GM12878 (cell line): ENCODE data around the gene LRRN4CL. TPM values are rescaled to one million over a fixed set of nuclear protein-coding genes. Genes with fewer than 3 reads are reported as not detected.

Source experiments
- BACH1 ChIP-seq: fragments of 450-650 bp; IDR thresholded peaks from 2 replicates; pipeline ENCODE4 v1.6.1; 2017; ENCODE audit warnings: mild to moderate bottlenecking, borderline replicate concordance
- BMI1 ChIP-seq: fragments of 450-650 bp; IDR thresholded peaks from 2 replicates; pipeline ENCODE4 v1.6.1; 2016; ENCODE audit warnings: mild to moderate bottlenecking, moderate library complexity, borderline replicate concordance
- CBX3 ChIP-seq: fragments of 200-600 bp; sonication (generic); IDR thresholded peaks from 2 replicates; pipeline ENCODE4 v1.6.1; 2016; ENCODE audit warnings: low read depth, borderline replicate concordance
- CBX5 ChIP-seq: sonication (generic); IDR thresholded peaks from 2 replicates; pipeline ENCODE4 v1.6.1; 2016; ENCODE audit warnings: low read depth, moderate library complexity, mild to moderate bottlenecking, inconsistent platforms
- E2F8 ChIP-seq: fragments of 450-650 bp; IDR thresholded peaks from 2 replicates; pipeline ENCODE4 v1.6.1; 2018; ENCODE audit warnings: mild to moderate bottlenecking, low read depth, moderate library complexity; ENCODE audit not compliant: partially characterized antibody
- EGR1 ChIP-seq, 2 experiments: IDR thresholded peaks; 1 replicate in 1 of 2; 2 replicates in 1 of 2; pipeline ENCODE4 v1.6.1; 2011 to 2012; ENCODE audit warnings: low read depth in 2 of 2, low read length in 2 of 2, borderline replicate concordance in 1 of 2, mild to moderate bottlenecking in 1 of 2, moderate library complexity in 1 of 2
- GABPA ChIP-seq: IDR thresholded peaks from 2 replicates; pipeline ENCODE4 v1.6.1; 2014; ENCODE audit warnings: antibody characterized with exemption, low read depth, mild to moderate bottlenecking, inconsistent platforms
- HDAC2 ChIP-seq: fragments of 200-600 bp; sonication (generic); IDR thresholded peaks from 2 replicates; pipeline ENCODE4 v1.6.1; 2017
- HDGF ChIP-seq: fragments of 450-650 bp; IDR thresholded peaks from 2 replicates; pipeline ENCODE4 v1.6.1; 2016; ENCODE audit warnings: antibody characterized with exemption
- HSF1 ChIP-seq: fragments of 150-350 bp; IDR thresholded peaks from 2 replicates; pipeline ENCODE4 v1.6.1; 2014; ENCODE audit warnings: mild to moderate bottlenecking, low read depth, low read length
- IRF4 ChIP-seq: IDR thresholded peaks from 2 replicates; pipeline ENCODE4 v1.6.1; 2011; ENCODE audit warnings: low read depth, low read length
- MEF2A ChIP-seq: IDR thresholded peaks from 2 replicates; pipeline ENCODE4 v1.6.1; 2011; ENCODE audit warnings: low read depth, mild to moderate bottlenecking, low read length, moderate library complexity; ENCODE audit not compliant: insufficient read depth
- MYB ChIP-seq: fragments of 150-350 bp; IDR thresholded peaks from 2 replicates; pipeline ENCODE4 v1.6.1; 2014; ENCODE audit warnings: mild to moderate bottlenecking, low read depth, low read length, borderline replicate concordance
- NR2C2 ChIP-seq: IDR thresholded peaks from 2 replicates; pipeline ENCODE4 v1.6.1; 2011; ENCODE audit warnings: borderline replicate concordance, low read depth; ENCODE audit not compliant: control insufficient read depth, insufficient read length
- PML ChIP-seq: IDR thresholded peaks from 2 replicates; pipeline ENCODE4 v1.6.1; 2012; ENCODE audit warnings: low read length, inconsistent platforms
- POLR2AphosphoS5 ChIP-seq: IDR thresholded peaks from 2 replicates; pipeline ENCODE4 v1.6.1; 2011; ENCODE audit warnings: mild to moderate bottlenecking, low read length, inconsistent platforms
- RCOR1 ChIP-seq: conservative IDR thresholded peaks from 2 replicates; pipeline ENCODE4 v1.6.1; 2012; ENCODE audit warnings: low read depth, low read length, improper control_type of control experiment
- SIN3A ChIP-seq: IDR thresholded peaks from 2 replicates; pipeline ENCODE4 v1.6.1; 2012; ENCODE audit warnings: low read depth, low read length, improper control_type of control experiment
- SPI1 ChIP-seq: IDR thresholded peaks from 2 replicates; pipeline ENCODE4 v1.6.1; 2011; ENCODE audit warnings: low read depth, mild to moderate bottlenecking, low read length, moderate library complexity, borderline replicate concordance; ENCODE audit not compliant: insufficient read depth
- TCF3 ChIP-seq: IDR thresholded peaks from 2 replicates; pipeline ENCODE4 v1.6.1; 2012; ENCODE audit warnings: low read depth, mild to moderate bottlenecking, low read length, borderline replicate concordance; ENCODE audit not compliant: insufficient read depth
- TCF7 ChIP-seq: IDR thresholded peaks from 2 replicates; pipeline ENCODE4 v1.6.1; 2014; ENCODE audit warnings: antibody characterized with exemption, borderline replicate concordance
- YY1 ChIP-seq: IDR thresholded peaks from 2 replicates; pipeline ENCODE4 v1.6.1; 2011; ENCODE audit warnings: low read depth, mild to moderate bottlenecking, low read length
- ZNF217 ChIP-seq: fragments of 450-650 bp; IDR thresholded peaks from 2 replicates; pipeline ENCODE4 v1.6.1; 2017; ENCODE audit warnings: antibody characterized with exemption, mild to moderate bottlenecking
- ZNF384 ChIP-seq: IDR thresholded peaks from 2 replicates; pipeline ENCODE4 v1.6.1; 2012; ENCODE audit warnings: low read depth, mild to moderate bottlenecking, low read length, improper control_type of control experiment, borderline replicate concordance
- ZSCAN29 ChIP-seq: fragments of 450-650 bp; IDR thresholded peaks from 2 replicates; pipeline ENCODE4 v1.6.1; 2017; ENCODE audit warnings: mild to moderate bottlenecking, moderate library complexity
- ZZZ3 ChIP-seq: IDR thresholded peaks from 2 replicates; pipeline ENCODE4 v1.6.1; 2011; ENCODE audit warnings: low read depth; ENCODE audit not compliant: control insufficient read depth, insufficient read length
- polyA plus RNA-seq, 11 experiments: library from polyadenylated mRNA; depleted of rRNA in 4 of 11; unstranded in 6 of 11; stranded (reverse) in 5 of 11; fragments of >200 nt; fragmentation: Nextera tagmentation in 4 of 11; fragmentation: Illumina TruSeq in 1 of 11; extraction: Ambion mirVana in 4 of 11; extraction: Trizol in 1 of 11; gene quantifications; 1 replicate in 1 of 11; 2 replicates in 10 of 11; pipeline versions ENCODE4 v1.2.1 to v1.2.3, GENCODE V29; 2011 to 2016; ENCODE audit warnings: inconsistent platforms in 2 of 11, missing spikeins in 2 of 11, low read depth in 1 of 11
- total RNA-seq, 4 experiments: library from RNA; depleted of rRNA in 3 of 4; stranded (reverse); fragments of >200 nt in 3 of 4; fragmentation: Illumina TruSeq in 1 of 4; extraction: Trizol in 1 of 4; gene quantifications; 2 replicates each; pipeline versions ENCODE4 v1.2.1 to v1.2.3, GENCODE V29; 2013 to 2021

The LRRN4CL gene
- total and polyA plus RNA-seq, 10 of the 15 experiments (the other 5 are each of a cell fraction or from before 2014, with no cell fraction given), result 0.01 to 0.06 TPM; not detected in 8

DNA sequence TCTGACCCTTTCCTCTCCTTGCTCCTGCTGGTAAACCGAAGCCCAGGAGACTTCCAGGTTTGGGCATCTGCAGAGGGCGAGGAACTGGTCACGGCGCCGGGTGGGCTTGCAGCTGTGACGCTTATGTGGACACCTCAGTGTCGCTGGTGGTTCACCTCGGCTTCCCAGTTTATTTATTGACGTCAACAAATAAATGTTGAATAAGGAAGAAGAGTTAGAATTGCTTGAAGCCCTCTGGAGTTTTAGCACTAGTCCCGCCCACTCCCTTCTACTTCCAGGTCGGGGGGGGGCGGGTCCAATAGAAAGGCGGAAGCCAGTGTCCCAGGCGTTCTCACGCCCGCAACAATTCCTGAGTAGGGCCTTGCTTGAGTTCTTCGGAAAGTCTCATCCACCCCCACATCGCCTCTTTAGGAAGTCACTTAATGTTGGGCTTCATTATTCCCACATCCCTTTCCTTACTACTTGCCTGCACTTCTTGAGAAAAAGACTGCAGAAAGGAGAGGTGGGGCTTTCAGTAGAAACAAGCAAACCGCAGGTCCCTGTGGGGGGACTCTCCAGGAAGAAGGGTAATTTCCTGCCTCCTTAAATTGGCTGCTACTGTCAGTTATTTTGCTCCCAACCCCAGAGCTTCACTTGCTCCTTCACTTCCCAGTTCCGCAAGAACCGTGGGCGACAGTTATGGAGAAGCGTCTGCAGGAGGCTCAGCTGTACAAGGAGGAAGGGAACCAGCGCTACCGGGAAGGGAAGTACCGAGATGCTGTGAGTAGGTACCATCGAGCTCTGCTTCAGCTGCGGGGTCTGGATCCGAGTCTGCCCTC, 39.0 kb upstream of the LRRN4CL start, which contains the start of gene TTC9C (continued):
- TF ChIP-seq MYB (no peak), ZZZ3 (no peak), CBX5 (no peak), ZSCAN29 (no peak), POLR2AphosphoS5 (peak; percentile 90), GABPA (peak; percentile 96), HSF1 (no peak), CBX3 (no peak), SIN3A (no peak; the same call in 1 of the 2 replicates), NR2C2 (peak; percentile 79), BACH1 (0 out of 2 replicates have a peak, but pooled peaks have one; percentile 13), YY1 (0 out of 2 replicates have a peak, but pooled peaks have one; percentile 2), MEF2A (no peak), TCF3 (no peak), SPI1 (peak; percentile 24), E2F8 (no peak), ZNF384 (no peak), IRF4 (no peak), HDGF (no peak), TCF7 (no peak), HDAC2 (no peak), EGR1 (IDR thresholded peaks at IDR 0.05; ENCODE audit: borderline replicate concordance in 1 of 2, low read depth in 2 of 2, low read length in 2 of 2) (peak in 1 of 2 experiments; percentile 43; a peak in 1 of 3 replicates), PML (peak; percentile 63), RCOR1 (0 out of 2 replicates have a peak, but pooled peaks have one; percentile 29), ZNF217 (no peak), BMI1 (0 out of 2 replicates have a peak, but pooled peaks have one; percentile 31)
